A549 (cell line): Measurements from ENCODE around the gene ASIC5.

Experiments used
- HDAC2 ChIP-seq: fragments of 200-600 bp; sonication (generic); IDR thresholded peaks from 2 replicates; pipeline ENCODE4 v1.6.1; 2016
- HOXA7 ChIP-seq: fragments of 250-450 bp; sonication (Bioruptor Pico); IDR thresholded peaks from 2 replicates; pipeline ENCODE4 v1.5.0; 2020; ENCODE audit warnings: mild to moderate bottlenecking, moderate library complexity
- RAD21 ChIP-seq, 2 experiments: fragments of >200 bp in 1 of 2; sonication (Bioruptor Twin) in 1 of 2; formaldehyde crosslinking in 1 of 2; IDR thresholded peaks in 1 of 2; conservative IDR thresholded peaks in 1 of 2; 2 replicates in 1 of 2; 3 replicates in 1 of 2; pipeline ENCODE4 v1.6.1; 2012 to 2018; ENCODE audit warnings: inconsistent platforms in 1 of 2
- TF ChIP-seq, protein P1 (sequence below): fragments of >200 bp; sonication (Bioruptor Twin); formaldehyde crosslinking; IDR thresholded peaks from 3 replicates; pipeline ENCODE4 v1.5.1; 2016
- TF ChIP-seq, protein P2 (sequence below): fragments of 200-600 bp; sonication (generic); IDR thresholded peaks from 2 replicates; pipeline ENCODE4 v1.6.1; 2016; ENCODE audit warnings: antibody characterized with exemption, mild to moderate bottlenecking, moderate library complexity

DNA sequence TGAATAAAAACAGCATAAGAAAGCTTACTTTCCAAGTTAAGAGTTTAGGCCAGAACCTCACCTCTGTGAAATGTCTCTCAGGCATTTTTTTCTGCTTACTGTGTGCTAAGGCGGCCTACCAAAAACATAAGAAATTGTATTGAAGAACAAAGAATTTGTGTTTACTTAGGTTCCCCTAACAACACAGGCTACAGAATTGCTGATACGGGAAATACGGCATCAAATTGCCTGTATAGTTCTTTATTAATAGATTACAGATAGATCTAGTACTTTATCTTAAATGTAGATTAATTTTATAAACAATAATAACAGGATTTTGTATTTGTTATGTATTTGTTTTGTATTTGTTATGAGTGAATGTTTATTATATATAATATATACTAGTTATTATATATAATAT, 12.9 kb downstream of the ASIC5 start:
- no peak for TF ChIP-seq HDAC2
- TF ChIP-seq, protein P1, sequence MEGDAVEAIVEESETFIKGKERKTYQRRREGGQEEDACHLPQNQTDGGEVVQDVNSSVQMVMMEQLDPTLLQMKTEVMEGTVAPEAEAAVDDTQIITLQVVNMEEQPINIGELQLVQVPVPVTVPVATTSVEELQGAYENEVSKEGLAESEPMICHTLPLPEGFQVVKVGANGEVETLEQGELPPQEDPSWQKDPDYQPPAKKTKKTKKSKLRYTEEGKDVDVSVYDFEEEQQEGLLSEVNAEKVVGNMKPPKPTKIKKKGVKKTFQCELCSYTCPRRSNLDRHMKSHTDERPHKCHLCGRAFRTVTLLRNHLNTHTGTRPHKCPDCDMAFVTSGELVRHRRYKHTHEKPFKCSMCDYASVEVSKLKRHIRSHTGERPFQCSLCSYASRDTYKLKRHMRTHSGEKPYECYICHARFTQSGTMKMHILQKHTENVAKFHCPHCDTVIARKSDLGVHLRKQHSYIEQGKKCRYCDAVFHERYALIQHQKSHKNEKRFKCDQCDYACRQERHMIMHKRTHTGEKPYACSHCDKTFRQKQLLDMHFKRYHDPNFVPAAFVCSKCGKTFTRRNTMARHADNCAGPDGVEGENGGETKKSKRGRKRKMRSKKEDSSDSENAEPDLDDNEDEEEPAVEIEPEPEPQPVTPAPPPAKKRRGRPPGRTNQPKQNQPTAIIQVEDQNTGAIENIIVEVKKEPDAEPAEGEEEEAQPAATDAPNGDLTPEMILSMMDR: no peak
- TF ChIP-seq, protein P2, sequence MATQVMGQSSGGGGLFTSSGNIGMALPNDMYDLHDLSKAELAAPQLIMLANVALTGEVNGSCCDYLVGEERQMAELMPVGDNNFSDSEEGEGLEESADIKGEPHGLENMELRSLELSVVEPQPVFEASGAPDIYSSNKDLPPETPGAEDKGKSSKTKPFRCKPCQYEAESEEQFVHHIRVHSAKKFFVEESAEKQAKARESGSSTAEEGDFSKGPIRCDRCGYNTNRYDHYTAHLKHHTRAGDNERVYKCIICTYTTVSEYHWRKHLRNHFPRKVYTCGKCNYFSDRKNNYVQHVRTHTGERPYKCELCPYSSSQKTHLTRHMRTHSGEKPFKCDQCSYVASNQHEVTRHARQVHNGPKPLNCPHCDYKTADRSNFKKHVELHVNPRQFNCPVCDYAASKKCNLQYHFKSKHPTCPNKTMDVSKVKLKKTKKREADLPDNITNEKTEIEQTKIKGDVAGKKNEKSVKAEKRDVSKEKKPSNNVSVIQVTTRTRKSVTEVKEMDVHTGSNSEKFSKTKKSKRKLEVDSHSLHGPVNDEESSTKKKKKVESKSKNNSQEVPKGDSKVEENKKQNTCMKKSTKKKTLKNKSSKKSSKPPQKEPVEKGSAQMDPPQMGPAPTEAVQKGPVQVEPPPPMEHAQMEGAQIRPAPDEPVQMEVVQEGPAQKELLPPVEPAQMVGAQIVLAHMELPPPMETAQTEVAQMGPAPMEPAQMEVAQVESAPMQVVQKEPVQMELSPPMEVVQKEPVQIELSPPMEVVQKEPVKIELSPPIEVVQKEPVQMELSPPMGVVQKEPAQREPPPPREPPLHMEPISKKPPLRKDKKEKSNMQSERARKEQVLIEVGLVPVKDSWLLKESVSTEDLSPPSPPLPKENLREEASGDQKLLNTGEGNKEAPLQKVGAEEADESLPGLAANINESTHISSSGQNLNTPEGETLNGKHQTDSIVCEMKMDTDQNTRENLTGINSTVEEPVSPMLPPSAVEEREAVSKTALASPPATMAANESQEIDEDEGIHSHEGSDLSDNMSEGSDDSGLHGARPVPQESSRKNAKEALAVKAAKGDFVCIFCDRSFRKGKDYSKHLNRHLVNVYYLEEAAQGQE: no peak
- TF ChIP-seq HOXA7 (CRISPR knock-in tag): no peak
- no peak for TF ChIP-seq RAD21 (conservative IDR thresholded peaks at IDR 0.05 in 1 of 2, IDR thresholded peaks at IDR 0.05 in 1 of 2)
